OCI-LY1 (cell line): ENCODE results near the gene SPATA25.
"Not testable (repeated sequence)": the region's sequence is repeated elsewhere in the genome, so short reads cannot be mapped to it uniquely, and the experiment has no call there.

Source experiments
- H2AFZ ChIP-seq: fragments of 200-600 bp; sonication (generic), shearing (Covaris generic); 2 replicates; pipeline ENCODE4 v1.6.0; 2014; ENCODE audit warnings: antibody characterized with exemption, mild to moderate bottlenecking, low read length
- H3F3A ChIP-seq: fragments of 200-600 bp; sonication (generic), shearing (Covaris generic); 2 replicates; pipeline ENCODE4 v1.6.0; 2014; ENCODE audit warnings: mild to moderate bottlenecking, antibody characterized with exemption, low read length, moderate library complexity; ENCODE audit not compliant: insufficient read depth
- H3K27ac ChIP-seq: fragments of 200-600 bp; sonication (generic); 2 replicates; pipeline ENCODE4 v1.5.1; 2014; ENCODE audit warnings: low read length, mixed run types, mild to moderate bottlenecking, low read depth; ENCODE audit not compliant: poor library complexity, severe bottlenecking
- H3K27me3 ChIP-seq: fragments of 200-600 bp; sonication (generic); 2 replicates; pipeline ENCODE4 v1.6.0; 2014; ENCODE audit warnings: antibody characterized with exemption, mild to moderate bottlenecking, low read length, moderate library complexity; ENCODE audit not compliant: insufficient read depth
- H3K36me3 ChIP-seq: fragments of 200-600 bp; sonication (generic); 2 replicates; pipeline ENCODE4 v1.6.1; 2014; ENCODE audit warnings: mild to moderate bottlenecking, antibody characterized with exemption, low read length, moderate library complexity, mixed read lengths; ENCODE audit not compliant: insufficient read depth
- H3K4me1 ChIP-seq: fragments of 200-600 bp; sonication (generic); 2 replicates; pipeline ENCODE4 v1.5.1; 2014; ENCODE audit warnings: mild to moderate bottlenecking, low read length, moderate library complexity; ENCODE audit not compliant: insufficient read depth, severe bottlenecking
- H3K4me2 ChIP-seq: fragments of 200-600 bp; sonication (generic), shearing (Covaris generic); 2 replicates; pipeline ENCODE4 v1.6.1; 2014; ENCODE audit warnings: low read length
- H3K4me3 ChIP-seq: fragments of 200-600 bp; sonication (generic); 2 replicates; pipeline ENCODE4 v1.5.1; 2014; ENCODE audit warnings: low read length, low read depth, mild to moderate bottlenecking, mixed read lengths; ENCODE audit not compliant: poor library complexity, severe bottlenecking
- H3K79me2 ChIP-seq: fragments of 200-600 bp; shearing (Covaris generic); 2 replicates; pipeline ENCODE4 v1.6.1; 2016; ENCODE audit warnings: mixed run types, low read length, mixed read lengths; ENCODE audit not compliant: insufficient read depth
- H3K9ac ChIP-seq: fragments of 200-600 bp; sonication (generic), shearing (Covaris generic); 2 replicates; pipeline ENCODE4 v1.6.1; 2014; ENCODE audit warnings: mild to moderate bottlenecking, low read length, mixed read lengths
- H3K9me2 ChIP-seq: fragments of 200-600 bp; sonication (generic), shearing (Covaris generic); 2 replicates; pipeline ENCODE4 v1.6.1; 2014; ENCODE audit warnings: low read depth, mild to moderate bottlenecking, low read length, mixed read lengths
- H3K9me3 ChIP-seq: fragments of 200-600 bp; shearing (Covaris generic); 2 replicates; pipeline ENCODE4 v1.6.1; 2014; ENCODE audit warnings: low read length, mixed read lengths
- H4K20me1 ChIP-seq: fragments of 200-600 bp; sonication (generic), shearing (Covaris generic); 2 replicates; pipeline ENCODE4 v1.6.0; 2016; ENCODE audit warnings: mild to moderate bottlenecking, low read length; ENCODE audit not compliant: insufficient read depth
- CTCF ChIP-seq: fragments of 200-600 bp; sonication (generic), shearing (Covaris generic); IDR thresholded peaks from 2 replicates; pipeline ENCODE4 v1.5.1; 2017; ENCODE audit warnings: mild to moderate bottlenecking, antibody characterized with exemption, low read length, moderate library complexity, mixed read lengths
- EZH2 ChIP-seq: fragments of 200-600 bp; sonication (generic), shearing (Covaris generic); IDR thresholded peaks from 2 replicates; pipeline ENCODE4 v1.8.0; 2017; ENCODE audit warnings: borderline replicate concordance, mixed run types, mild to moderate bottlenecking, antibody characterized with exemption, low read length, moderate library complexity, mixed read lengths

SPATA25 gene

DNA sequence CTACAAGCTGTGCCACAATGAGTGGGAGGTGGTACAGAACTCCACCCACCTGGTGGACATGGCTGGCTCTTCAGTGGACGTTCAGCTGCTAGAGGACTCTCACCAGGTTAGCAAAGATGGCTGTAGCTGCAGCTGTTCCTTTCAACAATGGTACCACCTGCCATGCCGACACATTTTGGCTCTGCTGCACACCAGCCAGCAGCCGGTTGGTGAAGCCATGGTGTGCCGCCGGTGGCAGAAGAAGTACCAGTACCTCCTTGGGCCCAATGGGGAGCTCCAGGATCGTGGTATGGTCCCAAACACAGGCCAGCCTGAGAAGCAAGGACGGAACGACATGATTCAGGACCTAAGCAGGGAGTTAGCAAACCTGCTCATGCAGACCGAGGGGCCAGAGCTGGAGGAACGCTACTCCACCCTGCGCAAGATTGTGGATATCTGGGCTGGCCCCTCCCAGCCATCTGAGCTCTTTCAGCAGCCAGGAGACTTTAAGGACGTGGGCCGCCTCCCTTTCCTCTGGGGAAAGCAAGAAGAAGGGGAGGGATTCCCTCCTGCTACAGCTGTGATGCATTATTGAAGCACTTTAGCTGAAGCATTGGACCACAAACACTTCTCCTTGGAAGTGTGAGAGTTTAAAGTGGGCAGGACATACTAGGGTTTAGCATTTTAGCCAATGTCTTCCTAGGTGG, 9.2 kb downstream of the SPATA25 start:
- Histone ChIP-seq H4K20me1 (no peaks in the 10 kb centered on the region), H3K9me3 (no peaks in the 10 kb centered on the region), H3K36me3 (peaks cover 32% of the 10 kb centered on the region; the same call in 1 of the 2 replicates), H3K79me2 (peaks cover 4% of the 10 kb centered on the region), H3K27me3 (no peaks in the 10 kb centered on the region), H3K4me3 (no peak overlapping the region), H3F3A (no peaks in the 10 kb centered on the region), H3K27ac (no peak overlapping the region), H3K4me2 (no peak overlapping the region), H2AFZ (no peak overlapping the region), H3K9ac (no peak overlapping the region), H3K9me2 (no peaks in the 10 kb centered on the region), H3K4me1 (peaks cover 13% of the 10 kb centered on the region)
- TF ChIP-seq CTCF (no peak), EZH2 (no peak)

GRCh38 chr20:45874576-45874975, 12.8 kb downstream of the SPATA25 start:
- H3K27me3 ChIP-seq: no peaks in the 10 kb centered on the region
- no peak overlapping the region for H3K27ac ChIP-seq
- no peaks in the 10 kb centered on the region for H3F3A ChIP-seq
- no peak overlapping the region for H3K9ac ChIP-seq
- H3K4me3 ChIP-seq: no peak overlapping the region
- H2AFZ ChIP-seq: no peak overlapping the region
- peaks cover 23% of the 10 kb centered on the region; the same call in 1 of the 2 replicates for H3K36me3 ChIP-seq
- no peaks in the 10 kb centered on the region for H3K9me2 ChIP-seq
- H3K4me1 ChIP-seq: no peaks in the 10 kb centered on the region
- no peaks in the 10 kb centered on the region for H3K79me2 ChIP-seq
- no peaks in the 10 kb centered on the region for H4K20me1 ChIP-seq
- H3K9me3 ChIP-seq: no peaks in the 10 kb centered on the region
- no peak overlapping the region for H3K4me2 ChIP-seq
- TF ChIP-seq CTCF (no peak), EZH2 (no peak)

GRCh38 chr20:45874104-45874481, 13.3 kb downstream of the SPATA25 start:
- H3K4me3 ChIP-seq, H3K27me3 ChIP-seq, H2AFZ ChIP-seq, H3F3A ChIP-seq, H3K9ac ChIP-seq, H3K4me1 ChIP-seq, H3K27ac ChIP-seq, H4K20me1 ChIP-seq, H3K9me3 ChIP-seq, H3K4me2 ChIP-seq, H3K9me2 ChIP-seq, H3K79me2 ChIP-seq: not testable (repeated sequence)
- peaks cover 23% of the 10 kb centered on the region; the same call in 1 of the 2 replicates for H3K36me3 ChIP-seq
